Mesothelial cell of epicardium (in vitro differentiated cells): ENCODE measurements around the gene RBM48. TPM values are rescaled to one million over a fixed set of nuclear protein-coding genes. Genes with fewer than 3 reads are reported as not detected.

Source experiments
- DNase-seq, 2 experiments: peaks; one replicate each; pipeline ENCODE4 v3.0.0; 2021; ENCODE audit warnings: low spot score in 2 of 2; ENCODE audit not compliant: unreplicated experiment in 2 of 2
- H3K27ac Mint-ChIP-seq: 2 replicates; pipeline ENCODE4 v1.8.0; 2021; ENCODE audit warnings: mixed read lengths
- H3K27me3 Mint-ChIP-seq: 2 replicates; pipeline ENCODE4 v1.8.0; 2021; ENCODE audit warnings: low read depth, mixed read lengths
- H3K36me3 Mint-ChIP-seq: 2 replicates; pipeline ENCODE4 v1.8.0; 2021; ENCODE audit warnings: mixed read lengths
- H3K4me1 Mint-ChIP-seq: 2 replicates; pipeline ENCODE4 v1.8.0; 2021; ENCODE audit warnings: mixed read lengths
- H3K4me3 Mint-ChIP-seq: 2 replicates; pipeline ENCODE4 v1.8.0; 2021; ENCODE audit warnings: mild to moderate bottlenecking, moderate library complexity, mixed read lengths
- H3K9me3 Mint-ChIP-seq: 2 replicates; pipeline ENCODE4 v1.8.0; 2021; ENCODE audit warnings: mixed read lengths
- CTCF ChIP-seq: fragments of 200-600 bp; sonication (generic); IDR thresholded peaks from one replicate; pipeline ENCODE4 v1.5.0; 2021; ENCODE audit warnings: antibody characterized with exemption; ENCODE audit not compliant: unreplicated experiment
- total RNA-seq: library from RNA; stranded (reverse); gene quantifications from 3 replicates; pipeline ENCODE4 v1.2.1, GENCODE V29; 2021

Gene RBM48
- total RNA-seq, 1 donor from 2014 or later, result 14.3 TPM

- Mint-ChIP-seq H3K4me1 (no peaks in the 10 kb centered on the region), H3K4me3 (no peak overlapping the region), H3K9me3 (no peaks in the 10 kb centered on the region), H3K27me3 (no peaks in the 10 kb centered on the region), H3K27ac (no peak overlapping the region), H3K36me3 (peaks cover 30% of the 10 kb centered on the region)
- no peak for TF ChIP-seq CTCF
- DNase-seq, result no peak
These were observed 39.0 kb upstream of the RBM48 start for GRCh38 chr7:92489634-92490033.

- DNase-seq, result no peak
- Mint-ChIP-seq H3K4me3 (no peak overlapping the region), H3K27me3 (no peaks in the 10 kb centered on the region)
These were observed 31.7 kb upstream of the RBM48 start for GRCh38 chr7:92496876-92497275.

GRCh38 chr7:92498557-92498956 lies 30.0 kb upstream of the RBM48 start:
- no peak overlapping the region for H3K4me3 Mint-ChIP-seq
- H3K27me3 Mint-ChIP-seq, result no peaks in the 10 kb centered on the region
- no peak for DNase-seq
- H3K36me3 Mint-ChIP-seq, result peaks cover 31% of the 10 kb centered on the region
- TF ChIP-seq CTCF, result no peak
- no peaks in the 10 kb centered on the region for H3K9me3 Mint-ChIP-seq
- no peak overlapping the region for H3K27ac Mint-ChIP-seq
- H3K4me1 Mint-ChIP-seq, result no peaks in the 10 kb centered on the region

More at GRCh38 chr7:92496876-92497275, 31.7 kb upstream of the RBM48 start:
- TF ChIP-seq CTCF, result no peak
- Mint-ChIP-seq H3K27ac (no peak overlapping the region), H3K36me3 (peaks cover 33% of the 10 kb centered on the region), H3K4me1 (no peaks in the 10 kb centered on the region), H3K9me3 (no peaks in the 10 kb centered on the region)

GRCh38 chr7:92503767-92504166 lies 24.8 kb upstream of the RBM48 start:
- Mint-ChIP-seq H3K9me3 (no peaks in the 10 kb centered on the region), H3K36me3 (peaks cover 40% of the 10 kb centered on the region), H3K4me3 (no peak overlapping the region), H3K4me1 (no peaks in the 10 kb centered on the region), H3K27ac (no peak overlapping the region), H3K27me3 (no peaks in the 10 kb centered on the region)
- no peak for DNase-seq
- no peak for TF ChIP-seq CTCF

GRCh38 chr7:92504563-92504962 lies 24.0 kb upstream of the RBM48 start:
- no peak overlapping the region for H3K27ac Mint-ChIP-seq
- no peak for DNase-seq
- H3K4me1 Mint-ChIP-seq, result no peaks in the 10 kb centered on the region
- TF ChIP-seq CTCF, result no peak
- H3K4me3 Mint-ChIP-seq, result no peak overlapping the region
- no peaks in the 10 kb centered on the region for H3K9me3 Mint-ChIP-seq
- peaks cover 37% of the 10 kb centered on the region for H3K36me3 Mint-ChIP-seq
- H3K27me3 Mint-ChIP-seq, result no peaks in the 10 kb centered on the region

GRCh38 chr7:92506363-92506762 lies 22.2 kb upstream of the RBM48 start:
- Mint-ChIP-seq H3K27ac (no peak overlapping the region), H3K36me3 (peaks cover 28% of the 10 kb centered on the region), H3K4me1 (no peaks in the 10 kb centered on the region), H3K4me3 (no peak overlapping the region), H3K27me3 (no peaks in the 10 kb centered on the region), H3K9me3 (no peaks in the 10 kb centered on the region)
- TF ChIP-seq CTCF, result no peak
- DNase-seq, result no peak
